SK-N-SH treated with all-trans-retinoic acid at 6 μM for 48 hours (cell line): ENCODE data around the gene EPHB2.

Source experiments
- ATAC-seq: fragments of 200-7000 bp; cut with Tn5 transposase; 3 replicates; pipeline ENCODE4 v1.9.1; 2020; ENCODE audit warnings: mild to moderate bottlenecking, moderate library complexity
- BACH2 ChIP-seq: fragments of 250-450 bp; sonication (Bioruptor Pico); IDR thresholded peaks from 2 replicates; pipeline ENCODE4 v1.9.0; 2021; ENCODE audit warnings: mild to moderate bottlenecking, borderline replicate concordance
- CSDC2 ChIP-seq: fragments of 250-450 bp; sonication (Bioruptor Pico); IDR thresholded peaks from 2 replicates; pipeline ENCODE4 v1.5.0; 2020; ENCODE audit warnings: mild to moderate bottlenecking, moderate library complexity
- ESRRG ChIP-seq: fragments of 250-450 bp; sonication (Bioruptor Pico); IDR thresholded peaks from 2 replicates; pipeline ENCODE4 v1.6.1; 2021; ENCODE audit warnings: mild to moderate bottlenecking
- ISL1 ChIP-seq: fragments of 250-450 bp; sonication (Bioruptor Pico); IDR thresholded peaks from 2 replicates; pipeline ENCODE4 v2.1.2; 2022; ENCODE audit warnings: mild to moderate bottlenecking, moderate library complexity
- PPARA ChIP-seq: fragments of 250-450 bp; sonication (Bioruptor Pico); IDR thresholded peaks from 2 replicates; pipeline ENCODE4 v1.5.0; 2020; ENCODE audit warnings: mild to moderate bottlenecking, borderline replicate concordance
- RARB ChIP-seq: fragments of 250-450 bp; sonication (Bioruptor Pico); IDR thresholded peaks from 2 replicates; pipeline ENCODE4 v1.8.0; 2021; ENCODE audit warnings: mild to moderate bottlenecking, moderate library complexity
- SNAI2 ChIP-seq: fragments of 250-450 bp; sonication (Bioruptor Pico); IDR thresholded peaks from 2 replicates; pipeline ENCODE4 v1.5.0; 2020; ENCODE audit warnings: mild to moderate bottlenecking, moderate library complexity
- TCF4 ChIP-seq: fragments of 250-450 bp; sonication (Bioruptor Pico); IDR thresholded peaks from 2 replicates; pipeline ENCODE4 v1.8.0; 2021; ENCODE audit warnings: mild to moderate bottlenecking, moderate library complexity, borderline replicate concordance
- TOX ChIP-seq: fragments of 250-450 bp; sonication (Bioruptor Pico); IDR thresholded peaks from 2 replicates; pipeline ENCODE4 v1.8.0; 2021; ENCODE audit warnings: mild to moderate bottlenecking, moderate library complexity, borderline replicate concordance
- ZFP3 ChIP-seq: fragments of 250-450 bp; sonication (Bioruptor Pico); IDR thresholded peaks from 2 replicates; pipeline ENCODE4 v1.5.0; 2020; ENCODE audit warnings: mild to moderate bottlenecking, moderate library complexity
- ZFP30 ChIP-seq: fragments of 450-650 bp; formaldehyde crosslinking; IDR thresholded peaks from 2 replicates; pipeline ENCODE4 v1.5.0; 2022; ENCODE audit warnings: mild to moderate bottlenecking, moderate library complexity
- ZNF565 ChIP-seq: fragments of 450-650 bp; formaldehyde crosslinking; conservative IDR thresholded peaks from 2 replicates; pipeline ENCODE4 v1.5.0; 2020; ENCODE audit warnings: low read depth, mild to moderate bottlenecking, moderate library complexity
- ZNF70 ChIP-seq: fragments of 450-650 bp; formaldehyde crosslinking; IDR thresholded peaks from 2 replicates; pipeline ENCODE4 v1.5.0; 2020; ENCODE audit warnings: mild to moderate bottlenecking, moderate library complexity
- ZNF8 ChIP-seq: fragments of 450-650 bp; formaldehyde crosslinking; IDR thresholded peaks from 2 replicates; pipeline ENCODE4 v1.5.0; 2020; ENCODE audit warnings: mild to moderate bottlenecking, moderate library complexity
- TF ChIP-seq, protein P1 (sequence below): fragments of 250-450 bp; sonication (Bioruptor Pico); IDR thresholded peaks from 2 replicates; pipeline ENCODE4 v1.8.0; 2020; ENCODE audit warnings: mild to moderate bottlenecking, moderate library complexity, borderline replicate concordance
- TF ChIP-seq, protein P2 (sequence below): fragments of 250-450 bp; sonication (Bioruptor Pico); IDR thresholded peaks from 2 replicates; pipeline ENCODE4 v1.5.1; 2020; ENCODE audit warnings: low read depth, mild to moderate bottlenecking, moderate library complexity
- TF ChIP-seq, protein P3 (sequence below): fragments of 250-450 bp; sonication (Bioruptor Pico); IDR thresholded peaks from 2 replicates; pipeline ENCODE4 v1.8.0; 2021; ENCODE audit warnings: low read depth, mild to moderate bottlenecking, moderate library complexity, borderline replicate concordance

The EPHB2 gene

DNA sequence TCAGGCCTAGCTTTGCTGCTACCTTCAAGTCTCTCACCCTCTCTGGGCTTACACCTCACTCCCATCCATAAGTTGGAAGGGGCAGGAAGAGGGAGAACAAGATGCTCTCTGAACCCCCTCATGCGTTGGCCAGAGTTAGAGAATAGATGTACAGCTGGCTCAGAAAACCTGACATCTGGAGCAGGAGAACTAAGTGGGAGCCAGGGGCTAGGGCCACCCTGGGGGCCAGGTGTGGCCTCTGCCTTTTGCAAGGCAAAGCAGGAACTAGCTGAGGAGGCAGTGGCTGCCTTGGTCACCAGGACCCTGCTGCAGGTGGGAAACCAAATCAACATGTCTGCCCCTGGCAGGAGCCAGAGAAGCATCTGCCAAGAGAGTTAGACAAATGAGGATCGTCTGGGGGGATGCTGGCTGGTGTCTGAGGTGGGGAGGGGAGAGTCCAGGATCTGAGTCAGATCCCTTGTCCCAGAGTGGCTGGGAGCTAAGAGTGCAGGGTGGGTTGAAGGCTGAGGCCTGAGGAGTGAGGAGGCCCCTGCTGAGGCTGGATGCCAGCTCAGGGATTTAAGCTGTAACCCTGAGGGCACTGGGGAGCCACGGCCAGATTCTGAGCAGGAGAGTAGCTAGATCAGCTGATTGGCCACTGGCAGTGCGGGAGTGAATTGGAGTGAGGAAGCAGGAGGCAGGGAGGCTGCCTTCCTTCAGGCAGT lies 115.0 kb downstream of the EPHB2 start:
- ATAC-seq = peak; percentile 21
- TF ChIP-seq TCF4 (CRISPR knock-in tag) = no peak

DNA sequence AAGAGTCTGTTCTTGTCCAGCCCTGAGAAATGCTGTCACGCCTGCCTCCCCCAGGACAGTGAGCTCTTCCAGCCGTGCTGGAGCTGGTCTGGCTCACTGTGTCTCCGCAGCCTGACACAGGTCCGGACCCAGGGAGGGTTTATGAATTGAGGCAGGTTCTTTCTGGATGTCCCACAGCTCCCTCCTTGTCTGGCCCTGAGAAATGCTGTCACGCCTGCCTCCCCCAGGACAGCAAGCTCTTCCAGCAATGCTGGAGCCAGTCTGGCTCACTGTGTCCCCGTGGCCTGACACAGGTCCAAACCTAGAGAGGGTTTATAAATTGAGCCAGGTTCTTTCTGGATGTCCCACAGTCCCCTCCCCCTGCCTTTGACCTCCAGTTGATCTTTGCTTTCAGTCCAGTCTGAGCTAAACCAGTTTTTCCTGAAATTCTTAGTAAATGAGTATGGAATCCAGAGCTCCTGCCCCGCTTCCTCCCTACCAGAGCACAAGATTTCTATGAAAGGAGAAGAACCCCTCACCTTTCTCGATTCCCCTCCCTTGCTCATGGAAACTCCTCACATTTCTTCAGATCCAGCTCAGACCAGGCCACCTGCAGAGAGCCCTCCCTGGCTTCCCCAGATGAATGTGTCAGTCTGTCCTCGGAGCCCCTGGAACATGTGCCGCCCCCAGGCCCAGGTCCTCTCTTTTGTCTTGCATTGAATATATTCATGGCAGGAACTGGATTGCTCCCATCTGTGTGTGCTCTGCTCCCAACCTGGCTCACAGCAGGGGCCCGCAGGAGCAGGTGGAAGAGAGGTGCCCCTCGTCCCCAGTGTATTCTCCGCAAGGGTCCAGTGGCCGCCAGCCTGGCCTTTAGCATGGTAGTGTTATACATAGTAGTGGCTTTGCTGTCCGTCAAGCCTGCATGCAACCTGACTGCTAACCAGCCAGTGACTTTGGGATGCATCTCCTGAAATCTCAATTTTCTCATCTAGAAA lies 116.3 kb downstream of the EPHB2 start:
- peak; percentile 69 for ATAC-seq
- TF ChIP-seq CSDC2 (CRISPR knock-in tag) (0 out of 2 replicates have a peak, but pooled peaks have one; percentile 19), ZFP30 (CRISPR knock-in tag) (no peak)

DNA sequence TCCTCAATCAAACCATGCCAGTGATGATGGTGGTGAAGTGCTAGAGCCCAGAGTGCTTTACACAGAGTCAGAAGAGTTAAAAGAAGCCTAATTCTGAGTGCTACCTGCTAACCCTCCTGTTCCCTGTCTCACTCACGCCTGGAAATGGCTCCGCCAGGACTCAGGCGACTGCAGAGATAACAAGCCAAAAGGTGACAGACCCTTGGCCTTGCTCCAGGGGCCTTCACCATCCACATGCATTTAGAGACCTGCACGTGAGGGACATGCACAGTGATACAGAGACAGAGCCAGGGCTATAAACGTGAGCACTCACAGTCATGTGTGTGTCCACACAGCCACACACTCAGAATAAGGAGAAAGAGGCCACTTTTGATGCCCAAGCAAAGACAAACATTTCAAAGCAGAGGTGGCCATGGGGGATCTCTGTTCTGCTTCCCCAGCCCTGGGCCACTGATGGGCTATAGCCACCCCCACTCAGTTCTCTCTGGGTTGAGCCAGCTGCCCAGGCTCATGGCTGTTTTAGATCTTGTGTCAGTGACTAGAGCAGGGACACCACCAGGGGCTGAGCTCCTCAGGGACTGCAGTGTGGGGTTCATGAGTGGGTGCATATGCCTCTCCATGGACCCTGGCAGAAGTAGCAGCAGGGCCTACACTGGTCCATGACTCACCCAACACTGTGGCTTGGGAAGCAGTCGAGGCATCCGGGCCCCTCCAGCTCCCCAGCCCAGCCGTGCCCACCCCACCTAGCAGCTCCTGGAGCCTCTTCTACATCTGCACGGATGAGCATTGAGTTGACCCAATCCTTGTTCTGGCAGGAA lies 117.2 kb downstream of the EPHB2 start:
- ATAC-seq = no peak
- TF ChIP-seq ZNF565 = no peak
- TF ChIP-seq, protein P1, sequence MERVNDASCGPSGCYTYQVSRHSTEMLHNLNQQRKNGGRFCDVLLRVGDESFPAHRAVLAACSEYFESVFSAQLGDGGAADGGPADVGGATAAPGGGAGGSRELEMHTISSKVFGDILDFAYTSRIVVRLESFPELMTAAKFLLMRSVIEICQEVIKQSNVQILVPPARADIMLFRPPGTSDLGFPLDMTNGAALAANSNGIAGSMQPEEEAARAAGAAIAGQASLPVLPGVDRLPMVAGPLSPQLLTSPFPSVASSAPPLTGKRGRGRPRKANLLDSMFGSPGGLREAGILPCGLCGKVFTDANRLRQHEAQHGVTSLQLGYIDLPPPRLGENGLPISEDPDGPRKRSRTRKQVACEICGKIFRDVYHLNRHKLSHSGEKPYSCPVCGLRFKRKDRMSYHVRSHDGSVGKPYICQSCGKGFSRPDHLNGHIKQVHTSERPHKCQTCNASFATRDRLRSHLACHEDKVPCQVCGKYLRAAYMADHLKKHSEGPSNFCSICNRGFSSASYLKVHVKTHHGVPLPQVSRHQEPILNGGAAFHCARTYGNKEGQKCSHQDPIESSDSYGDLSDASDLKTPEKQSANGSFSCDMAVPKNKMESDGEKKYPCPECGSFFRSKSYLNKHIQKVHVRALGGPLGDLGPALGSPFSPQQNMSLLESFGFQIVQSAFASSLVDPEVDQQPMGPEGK (CRISPR knock-in tag) = no peak
- no peak for TF ChIP-seq ISL1 (CRISPR knock-in tag)
- TF ChIP-seq PPARA (CRISPR knock-in tag) = no peak
- TF ChIP-seq TCF4 (CRISPR knock-in tag) = no peak
- no peak for TF ChIP-seq ESRRG (CRISPR knock-in tag)
- TF ChIP-seq ZNF70 (CRISPR knock-in tag) = no peak

DNA sequence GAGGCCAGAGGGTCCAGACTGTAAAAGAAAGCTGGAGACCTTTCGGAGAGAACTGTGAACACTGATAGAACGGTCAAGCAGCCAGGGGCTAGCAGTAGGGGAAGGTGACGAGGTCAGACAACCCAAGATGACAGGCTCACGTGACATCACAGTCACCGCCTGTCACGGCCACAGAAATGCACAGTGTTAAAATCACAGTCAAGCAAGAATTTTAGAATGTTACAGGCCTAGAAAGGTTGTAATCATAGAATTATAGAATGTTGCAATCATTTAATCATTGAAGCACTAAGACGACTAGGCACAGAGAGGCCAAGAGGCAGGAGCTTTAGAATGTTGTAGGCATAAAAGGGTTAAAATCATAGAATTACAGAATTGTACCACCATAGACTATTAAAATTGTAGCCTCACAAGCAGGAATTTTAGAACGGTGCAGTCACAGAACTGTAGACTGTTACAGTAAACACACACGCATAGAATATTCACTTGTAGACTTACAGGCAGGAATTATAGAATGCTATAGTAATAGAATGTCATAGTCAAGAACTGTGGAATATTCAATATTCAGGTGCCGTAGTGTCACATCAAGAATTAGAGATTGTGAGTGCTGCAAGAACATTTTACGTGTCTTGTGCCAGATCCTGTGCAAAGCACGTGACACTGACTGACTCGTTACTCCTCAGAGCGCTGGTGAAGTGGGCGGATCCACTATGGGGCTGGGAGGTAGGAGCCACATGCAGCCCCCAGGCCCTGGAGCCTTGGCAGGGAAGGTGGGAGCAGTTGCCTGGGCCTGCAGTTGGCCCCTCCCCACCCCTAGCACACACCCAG lies 118.1 kb downstream of the EPHB2 start:
- no peak for ATAC-seq
- TF ChIP-seq ZFP30 (CRISPR knock-in tag) (no peak), PPARA (CRISPR knock-in tag) (no peak), BACH2 (CRISPR knock-in tag) (no peak), CSDC2 (CRISPR knock-in tag) (no peak), ZFP3 (CRISPR knock-in tag) (no peak), SNAI2 (CRISPR knock-in tag) (no peak), ESRRG (CRISPR knock-in tag) (no peak), ISL1 (CRISPR knock-in tag) (no peak)
- TF ChIP-seq, protein P2, sequence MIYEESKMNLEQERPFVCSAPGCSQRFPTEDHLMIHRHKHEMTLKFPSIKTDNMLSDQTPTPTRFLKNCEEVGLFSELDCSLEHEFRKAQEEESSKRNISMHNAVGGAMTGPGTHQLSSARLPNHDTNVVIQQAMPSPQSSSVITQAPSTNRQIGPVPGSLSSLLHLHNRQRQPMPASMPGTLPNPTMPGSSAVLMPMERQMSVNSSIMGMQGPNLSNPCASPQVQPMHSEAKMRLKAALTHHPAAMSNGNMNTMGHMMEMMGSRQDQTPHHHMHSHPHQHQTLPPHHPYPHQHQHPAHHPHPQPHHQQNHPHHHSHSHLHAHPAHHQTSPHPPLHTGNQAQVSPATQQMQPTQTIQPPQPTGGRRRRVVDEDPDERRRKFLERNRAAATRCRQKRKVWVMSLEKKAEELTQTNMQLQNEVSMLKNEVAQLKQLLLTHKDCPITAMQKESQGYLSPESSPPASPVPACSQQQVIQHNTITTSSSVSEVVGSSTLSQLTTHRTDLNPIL (CRISPR knock-in tag) = no peak
- TF ChIP-seq, protein P1 (CRISPR knock-in tag) = no peak

DNA sequence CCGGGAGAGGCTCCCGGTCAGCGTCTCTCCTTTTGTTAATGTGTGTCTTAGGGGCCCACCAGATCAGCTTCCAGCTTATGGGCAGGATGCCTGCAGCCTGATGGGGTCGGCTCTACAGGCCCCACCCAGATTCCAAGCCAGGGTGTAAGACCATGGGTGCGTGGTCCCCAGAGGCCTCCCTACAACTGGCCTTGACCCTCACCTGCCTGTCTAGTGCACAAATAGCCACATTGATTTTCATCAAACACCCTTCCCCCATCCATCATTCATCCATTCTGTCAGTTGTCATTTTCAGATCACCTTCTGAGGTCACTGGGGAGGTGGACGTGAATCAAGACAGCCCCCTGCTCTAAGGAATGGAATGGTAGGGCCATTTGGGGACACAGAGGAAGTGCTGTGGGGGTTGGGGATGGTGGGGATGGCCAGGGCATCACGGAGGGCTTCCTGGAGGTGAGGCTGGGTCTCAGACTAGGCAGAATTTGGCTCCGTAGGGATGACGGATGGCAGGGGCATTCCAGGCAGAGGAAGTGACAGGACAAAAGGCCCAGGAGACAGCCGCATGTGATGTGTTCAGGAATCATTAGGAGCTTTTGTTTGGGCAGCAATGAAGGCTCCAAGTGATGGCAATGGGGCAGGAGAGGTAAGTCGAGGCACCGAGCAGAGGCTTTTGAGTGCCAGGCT lies 118.8 kb downstream of the EPHB2 start:
- ATAC-seq = no peak
- TF ChIP-seq RARB (CRISPR knock-in tag) (no peak), ZNF70 (CRISPR knock-in tag) (no peak), ZNF8 (CRISPR knock-in tag) (no peak), CSDC2 (CRISPR knock-in tag) (no peak), TOX (CRISPR knock-in tag) (no peak), ESRRG (CRISPR knock-in tag) (no peak)
- TF ChIP-seq, protein P3, sequence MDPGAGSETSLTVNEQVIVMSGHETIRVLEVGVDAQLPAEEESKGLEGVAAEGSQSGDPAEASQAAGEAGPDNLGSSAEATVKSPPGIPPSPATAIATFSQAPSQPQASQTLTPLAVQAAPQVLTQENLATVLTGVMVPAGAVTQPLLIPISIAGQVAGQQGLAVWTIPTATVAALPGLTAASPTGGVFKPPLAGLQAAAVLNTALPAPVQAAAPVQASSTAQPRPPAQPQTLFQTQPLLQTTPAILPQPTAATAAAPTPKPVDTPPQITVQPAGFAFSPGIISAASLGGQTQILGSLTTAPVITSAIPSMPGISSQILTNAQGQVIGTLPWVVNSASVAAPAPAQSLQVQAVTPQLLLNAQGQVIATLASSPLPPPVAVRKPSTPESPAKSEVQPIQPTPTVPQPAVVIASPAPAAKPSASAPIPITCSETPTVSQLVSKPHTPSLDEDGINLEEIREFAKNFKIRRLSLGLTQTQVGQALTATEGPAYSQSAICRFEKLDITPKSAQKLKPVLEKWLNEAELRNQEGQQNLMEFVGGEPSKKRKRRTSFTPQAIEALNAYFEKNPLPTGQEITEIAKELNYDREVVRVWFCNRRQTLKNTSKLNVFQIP = no peak
- TF ChIP-seq, protein P1 (CRISPR knock-in tag) = no peak
